Stimulated activated CD4-positive, alpha-beta T cell treated with anti-CD3 and anti-CD28 coated beads, Interleukin-2, amount 100 ng/mL, for 4 hours (primary cell): Measurements from ENCODE around the gene CLTCL1.

Source experiments
- DNase-seq: peaks from one replicate; pipeline ENCODE4 v3.0.0-alpha.2; 2020; ENCODE audit warnings: low read depth

Gene CLTCL1

DNA sequence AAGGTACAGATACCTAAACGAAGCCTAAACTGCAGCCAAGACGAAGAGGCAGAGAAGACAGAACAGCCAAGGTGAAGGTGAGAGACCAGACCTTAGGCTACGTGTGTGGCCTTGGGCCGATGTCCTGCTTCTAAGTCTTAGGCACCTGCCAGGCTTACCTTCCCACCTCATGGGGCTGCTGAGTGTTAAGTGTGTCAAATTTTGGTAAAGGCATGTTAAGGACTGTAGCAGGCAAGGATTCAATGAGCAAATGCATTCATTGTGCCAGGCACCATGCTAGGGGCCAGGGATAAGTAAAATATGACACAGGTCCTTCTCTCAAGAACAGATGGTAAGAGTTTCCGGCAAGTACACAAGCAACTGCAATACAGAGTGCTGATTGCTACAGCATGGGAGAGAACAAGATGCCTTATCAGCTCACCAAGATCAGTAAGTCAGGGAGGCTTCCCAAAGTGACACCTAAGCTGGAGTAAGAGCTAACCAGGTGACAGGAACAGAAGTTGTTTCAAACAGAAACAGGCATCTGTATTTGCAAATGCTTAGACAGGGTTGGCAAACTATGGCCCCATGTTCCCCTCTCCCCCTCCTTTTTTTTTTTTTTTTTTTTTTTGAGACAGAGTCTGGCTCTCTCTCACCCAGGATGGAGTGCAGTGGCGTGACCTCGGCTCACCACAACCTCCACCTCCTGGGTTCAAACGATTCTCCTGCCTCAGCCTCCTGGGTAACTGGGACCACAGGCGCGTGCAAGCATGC, 46.7 kb downstream of the CLTCL1 start:
- DNase-seq = no peak

DNA sequence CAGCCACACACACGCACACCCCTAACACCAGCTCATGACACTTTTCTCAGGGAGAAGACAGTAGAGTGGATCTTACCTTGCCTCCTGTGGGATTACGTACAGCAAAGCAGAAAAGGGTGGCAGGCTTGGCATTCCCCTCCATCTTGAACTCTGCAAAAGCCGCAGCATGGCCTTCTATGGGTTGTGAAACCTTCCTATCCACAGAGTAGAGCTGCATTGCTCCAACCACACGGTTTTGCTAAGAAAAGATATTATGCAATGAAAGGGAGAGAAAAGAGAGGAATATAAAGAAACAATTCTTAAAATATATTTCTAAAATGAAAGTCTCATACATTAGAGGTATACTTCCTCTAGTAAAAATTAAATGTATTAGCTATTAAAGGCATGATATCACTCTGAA, 48.8 kb downstream of the CLTCL1 start:
- DNase-seq = no peak

GRCh38 chr22:19241593-19241906, 50.0 kb downstream of the CLTCL1 start:
- no peak for DNase-seq

DNA sequence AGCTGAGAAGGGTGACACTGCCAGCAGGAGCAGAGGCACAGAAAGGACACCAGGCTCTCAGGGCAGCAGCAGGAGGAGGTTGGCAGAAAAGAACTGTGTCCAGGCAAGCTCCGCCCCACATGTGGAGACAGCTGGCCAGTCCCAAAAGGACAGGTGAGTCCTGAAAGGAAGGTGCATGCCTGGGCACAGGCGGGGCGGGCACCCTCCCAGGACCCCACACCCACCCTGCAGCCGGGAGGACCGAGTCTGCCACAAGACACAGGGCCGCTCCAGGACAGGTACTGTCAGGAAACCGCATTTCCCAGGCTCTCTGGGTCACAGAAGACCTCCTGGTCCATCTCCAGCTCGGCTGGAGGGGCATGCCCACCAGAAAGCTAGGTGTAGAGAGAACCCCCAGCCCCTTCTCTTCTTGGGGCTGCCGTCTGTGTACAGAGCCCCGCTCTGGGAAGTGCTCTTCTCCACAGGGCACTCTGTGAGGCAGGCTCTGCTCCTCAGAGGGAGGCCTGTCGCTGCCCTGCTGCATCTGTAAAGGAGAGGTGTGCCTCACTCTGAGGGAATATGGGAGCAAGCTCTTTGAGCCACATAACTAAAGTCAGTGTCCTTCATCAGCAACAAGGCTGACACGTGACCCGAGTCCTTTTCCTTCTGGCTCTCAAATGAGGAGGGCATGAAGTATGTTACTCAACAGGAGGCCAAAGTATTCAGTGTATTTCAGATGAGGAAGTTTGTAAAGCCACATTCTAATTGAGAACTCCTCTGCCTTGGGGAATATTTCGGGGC, 50.5 kb downstream of the CLTCL1 start:
- no peak for DNase-seq

DNA sequence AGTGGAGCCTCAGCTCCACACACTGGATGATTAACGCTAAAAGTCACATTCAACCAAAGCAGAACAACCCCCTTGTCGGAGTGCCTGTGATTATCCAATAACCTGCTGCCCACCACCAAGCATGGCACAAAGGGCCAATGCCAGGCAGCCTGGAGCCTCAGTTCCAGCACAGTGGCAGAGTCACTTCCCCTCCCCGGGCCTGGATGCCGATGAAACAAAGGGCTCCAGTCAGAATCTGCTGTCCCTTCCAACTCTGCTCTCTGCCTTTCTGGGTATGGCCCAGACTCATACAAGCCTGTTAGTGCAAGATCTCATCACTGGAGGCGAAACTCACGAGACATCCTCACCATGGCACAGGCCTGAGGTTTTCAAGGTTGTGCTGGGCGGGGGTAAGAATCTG, 52.1 kb downstream of the CLTCL1 start:
- DNase-seq = no peak

GRCh38 chr22:19238900-19239299, 52.6 kb downstream of the CLTCL1 start:
- DNase-seq = no peak

DNA sequence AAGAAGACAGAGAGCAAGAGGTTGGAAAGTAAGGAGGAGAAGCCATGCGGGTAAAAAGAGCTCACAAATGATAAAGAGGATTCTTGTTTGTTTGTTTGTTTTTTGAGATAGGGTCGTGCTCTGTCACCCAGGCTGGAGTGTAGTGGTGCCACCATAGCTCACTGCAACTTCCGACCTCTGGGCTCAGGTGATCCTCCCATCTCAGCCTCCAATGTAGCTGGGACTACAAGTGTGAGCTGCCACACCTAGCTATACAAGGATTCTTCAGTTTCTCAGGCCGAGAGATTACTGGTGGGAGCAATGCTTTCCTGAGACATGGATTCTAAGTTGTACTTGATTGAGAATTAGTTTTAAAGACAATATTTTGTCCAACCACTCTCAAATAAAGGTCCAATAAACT, 55.6 kb downstream of the CLTCL1 start:
- DNase-seq = no peak

- DNase-seq = no peak
Measured at GRCh38 chr22:19234126-19234896, 57.2 kb downstream of the CLTCL1 start.

GRCh38 chr22:19233189-19233661, 58.3 kb downstream of the CLTCL1 start:
- DNase-seq = no peak

GRCh38 chr22:19232623-19233022, 58.9 kb downstream of the CLTCL1 start:
- no peak for DNase-seq

DNA sequence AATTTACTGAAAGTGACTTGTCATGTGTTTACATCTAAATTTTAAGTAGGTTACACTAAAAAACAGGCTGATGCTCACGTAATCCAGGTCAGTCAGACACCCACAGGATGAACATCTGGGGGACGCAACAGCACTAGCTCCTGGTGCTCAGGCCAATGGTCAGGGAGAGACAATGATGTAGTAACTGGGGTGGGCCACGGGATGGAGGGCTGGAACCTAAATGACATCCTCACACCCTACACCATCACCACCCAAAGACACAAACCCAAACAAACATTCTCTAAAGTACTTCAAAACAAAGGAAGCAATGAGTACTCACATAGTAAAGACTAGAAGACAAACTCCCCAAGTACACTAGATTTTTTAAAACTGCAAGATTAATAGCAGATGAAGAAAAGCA, 59.5 kb downstream of the CLTCL1 start:
- DNase-seq = no peak

DNA sequence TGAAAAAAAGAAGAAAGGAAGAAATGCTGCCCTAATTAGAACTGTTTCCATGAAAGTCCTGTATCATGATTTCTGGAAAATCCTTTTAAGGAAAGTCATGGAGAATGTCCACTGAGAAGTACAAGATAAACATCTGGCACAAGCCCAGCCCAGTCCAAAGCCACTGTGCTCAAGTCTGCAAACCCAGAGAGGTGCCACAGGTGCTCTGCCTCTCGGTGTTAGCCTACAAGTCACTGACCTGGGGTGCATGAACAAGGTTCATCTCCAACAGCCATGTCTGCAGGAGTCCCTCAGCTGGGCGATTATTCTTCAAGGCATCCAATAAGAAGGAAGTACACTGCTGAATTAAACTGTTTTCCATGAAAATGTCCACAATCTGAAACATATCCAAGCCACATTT, 61.9 kb downstream of the CLTCL1 start:
- no peak for DNase-seq

- DNase-seq = no peak
Measured at GRCh38 chr22:19228179-19228578, 63.3 kb downstream of the CLTCL1 start.

- no peak for DNase-seq
Measured at GRCh38 chr22:19226428-19226827, 65.1 kb downstream of the CLTCL1 start.

GRCh38 chr22:19225560-19225959, 66.0 kb downstream of the CLTCL1 start:
- DNase-seq = no peak

- DNase-seq = no peak
Measured at GRCh38 chr22:19224985-19225384, 66.5 kb downstream of the CLTCL1 start.

- DNase-seq = no peak
Measured at GRCh38 chr22:19224557-19224956, 67.0 kb downstream of the CLTCL1 start.

- DNase-seq = no peak
Measured at GRCh38 chr22:19223617-19224016, 67.9 kb downstream of the CLTCL1 start.

GRCh38 chr22:19223110-19223509, 68.4 kb downstream of the CLTCL1 start:
- no peak for DNase-seq

DNA sequence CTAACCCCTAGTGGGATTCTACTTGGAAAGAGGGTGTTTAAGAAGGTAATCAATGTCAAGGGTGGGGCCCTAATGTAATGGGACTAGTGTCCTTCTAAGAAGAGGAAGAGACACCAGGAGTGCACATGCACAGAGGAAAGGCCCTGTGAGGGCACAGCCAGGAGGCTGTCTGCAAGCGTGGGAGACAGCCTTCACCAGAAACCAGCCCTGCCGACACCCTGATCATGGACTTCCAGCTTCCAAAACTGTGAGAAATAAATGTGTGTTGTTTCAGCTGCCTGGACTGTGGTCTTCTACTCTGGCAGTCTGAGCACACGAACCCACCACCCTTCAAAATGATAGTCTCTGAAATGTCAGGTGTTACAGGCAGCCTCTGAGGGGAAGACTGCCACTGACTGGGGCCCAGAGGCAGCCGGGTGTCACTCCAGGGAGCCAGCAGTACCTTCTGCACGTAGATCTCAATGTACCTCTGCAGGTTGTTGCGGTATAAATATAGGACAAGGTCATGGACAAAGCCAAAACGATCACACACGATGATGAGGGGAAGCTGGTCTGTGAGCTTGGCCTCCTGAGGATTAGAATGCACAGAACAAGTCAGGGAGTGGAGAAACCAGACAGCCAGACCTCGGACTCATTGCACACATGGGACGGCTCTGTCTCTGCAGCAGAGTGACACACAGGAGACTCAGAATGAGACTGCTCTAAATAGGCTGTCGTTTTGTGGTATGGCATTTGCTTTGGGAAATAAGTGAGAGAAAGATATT, 69.1 kb downstream of the CLTCL1 start:
- DNase-seq = no peak

DNA sequence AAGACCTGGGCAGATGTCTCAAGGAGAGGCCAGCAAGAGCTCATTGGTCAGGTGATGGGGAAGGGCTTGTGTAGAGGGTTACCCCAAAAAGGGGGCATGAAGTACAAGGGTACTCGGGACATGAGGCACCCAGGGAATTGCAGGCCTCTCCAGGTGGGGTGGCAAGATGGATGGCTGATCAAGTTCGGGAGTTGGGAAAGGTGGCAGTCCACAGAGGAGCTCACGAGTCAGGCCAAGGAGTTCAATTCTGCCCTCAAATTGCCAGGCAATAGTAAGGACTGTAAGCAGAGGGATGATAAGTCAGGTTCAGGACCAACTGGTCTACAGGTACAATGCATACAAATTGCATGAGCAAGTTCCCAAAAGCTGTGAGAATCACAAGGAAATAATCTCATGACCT, 70.7 kb downstream of the CLTCL1 start:
- no peak for DNase-seq
